ENCODE measurements around the gene FAM200A.
"Not testable (repeated sequence)": the region's sequence is repeated elsewhere in the genome, so short reads cannot be mapped to it uniquely, and the experiment has no call there.

FAM200A gene

DNA sequence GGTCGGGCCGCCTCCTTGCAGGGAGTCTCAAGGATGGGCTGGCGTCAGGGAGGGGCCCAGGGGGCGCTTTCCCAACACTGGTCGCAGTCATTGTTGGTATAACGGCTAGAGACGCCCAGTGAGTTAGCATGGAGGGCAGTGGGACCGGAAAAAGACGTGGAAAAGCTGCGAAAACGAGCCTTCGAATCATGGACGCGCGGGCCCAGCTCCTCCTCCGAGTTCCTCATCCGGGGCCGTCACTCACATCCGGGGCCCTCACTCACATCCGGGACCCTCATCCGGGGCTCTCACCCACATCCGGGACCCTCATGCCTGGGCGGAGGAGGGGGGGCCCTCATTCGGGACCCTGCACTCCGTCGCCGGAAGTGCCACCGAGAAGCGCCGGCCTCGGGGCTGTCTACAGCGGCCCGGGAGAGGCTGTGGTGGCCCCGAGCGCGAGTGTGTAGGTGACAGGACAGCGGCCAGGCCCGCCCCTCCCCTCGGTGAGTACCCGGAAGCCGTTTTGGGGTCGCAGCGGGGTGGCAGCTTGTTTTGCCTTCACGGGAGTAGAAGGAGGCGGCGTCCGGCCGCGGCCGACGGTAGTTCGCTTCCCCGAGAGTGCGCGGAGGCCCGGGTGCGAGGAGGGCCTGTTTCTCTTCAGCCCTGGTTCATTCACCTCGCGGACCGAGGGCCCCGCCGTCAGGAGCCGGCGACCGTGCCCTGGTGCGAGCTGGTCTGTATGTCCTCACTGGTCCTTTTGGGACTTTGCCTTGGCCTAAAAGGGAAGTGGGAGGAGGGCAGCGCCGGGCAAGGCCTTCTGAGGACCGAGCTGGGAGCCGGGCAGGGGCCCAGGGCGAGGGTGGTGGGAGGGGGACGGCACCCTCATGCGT, 6.6 kb upstream of the FAM200A start, which contains the start of gene ZNF655:
Gene ZNF655, plus strand, starts transcription at position 337 of the 869 bp plus-strand sequence. CDS start 1,918 bp downstream, outside the sequence.
- peak; percentile 84 for DNase-seq

- DNase-seq, result no peak
These were observed 6.0 kb upstream of the FAM200A start for GRCh38 chr7:99557940-99558305.

GRCh38 chr7:99557196-99557607, 5.3 kb upstream of the FAM200A start:
- DNase-seq, result no peak

GRCh38 chr7:99554939-99555338, 3.0 kb upstream of the FAM200A start:
- DNase-seq, result no peak

- no peak for DNase-seq
These were observed 1.1 kb upstream of the FAM200A start for GRCh38 chr7:99553039-99553438.

- DNase-seq, result no peak
These were observed 580 bp downstream of the FAM200A start for GRCh38 chr7:99551334-99551733.

DNA sequence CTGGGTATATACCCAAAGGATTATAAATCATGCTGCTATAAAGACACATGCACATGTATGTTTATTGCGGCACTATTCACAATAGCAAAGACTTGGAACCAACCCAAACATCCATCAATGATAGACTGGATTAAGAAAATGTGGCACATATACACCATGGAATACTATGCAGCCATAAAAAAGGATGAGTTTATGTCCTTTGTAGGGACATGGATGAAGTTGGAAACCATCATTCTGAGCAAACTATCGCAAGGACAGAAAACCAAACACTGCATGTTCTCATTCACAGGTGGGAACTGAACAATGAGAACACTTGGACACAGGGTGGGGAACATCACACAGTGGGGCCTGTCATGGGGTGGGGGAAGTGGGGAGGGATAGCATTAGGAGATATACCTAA, 2.4 kb downstream of the FAM200A start:
- DNase-seq, result not testable (repeated sequence)

GRCh38 chr7:99545308-99545707, 6.6 kb downstream of the FAM200A start:
- DNase-seq, result not testable (repeated sequence)

DNA sequence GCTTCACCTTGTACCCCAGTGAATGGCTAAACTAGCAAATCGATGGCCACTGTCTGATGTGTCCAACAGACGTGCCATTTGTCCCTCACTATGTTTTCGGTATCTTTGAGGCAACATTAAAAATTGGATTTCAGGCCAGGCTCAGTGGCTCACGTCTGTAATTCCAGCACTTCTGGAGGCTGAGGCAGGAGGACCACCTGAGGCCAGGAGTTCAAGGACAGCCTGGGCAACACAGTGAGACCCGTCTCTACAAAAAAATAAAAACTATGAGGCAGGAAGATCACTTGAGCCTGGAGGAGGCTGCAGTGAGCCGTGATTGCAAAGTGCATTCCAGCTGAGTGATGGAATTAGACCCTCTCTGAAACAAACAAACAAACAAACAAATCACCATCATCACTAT, 8.0 kb downstream of the FAM200A start:
- no peak for DNase-seq

GRCh38 chr7:99543081-99543671, 8.7 kb downstream of the FAM200A start:
- DNase-seq, result no peak

DNA sequence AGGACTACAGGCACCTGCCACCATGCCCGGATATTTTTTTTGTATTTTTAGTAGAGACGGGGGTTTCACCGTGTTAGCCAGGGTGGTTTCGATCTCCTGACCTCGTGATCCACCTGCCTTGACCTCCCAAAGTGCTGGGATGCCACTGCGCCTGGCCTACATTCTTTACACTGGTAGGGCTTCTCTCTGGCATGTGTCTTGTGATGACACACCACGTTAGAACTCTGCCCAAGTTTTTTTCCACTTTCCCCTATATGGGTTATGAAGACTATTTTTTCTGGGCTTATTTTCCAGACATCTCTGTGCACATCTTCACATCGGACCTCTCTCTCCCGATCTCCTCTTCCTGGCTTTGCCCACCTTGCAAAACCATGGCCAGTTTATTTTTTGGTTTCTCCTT, 10.7 kb downstream of the FAM200A start:
- DNase-seq, result no peak

DNA sequence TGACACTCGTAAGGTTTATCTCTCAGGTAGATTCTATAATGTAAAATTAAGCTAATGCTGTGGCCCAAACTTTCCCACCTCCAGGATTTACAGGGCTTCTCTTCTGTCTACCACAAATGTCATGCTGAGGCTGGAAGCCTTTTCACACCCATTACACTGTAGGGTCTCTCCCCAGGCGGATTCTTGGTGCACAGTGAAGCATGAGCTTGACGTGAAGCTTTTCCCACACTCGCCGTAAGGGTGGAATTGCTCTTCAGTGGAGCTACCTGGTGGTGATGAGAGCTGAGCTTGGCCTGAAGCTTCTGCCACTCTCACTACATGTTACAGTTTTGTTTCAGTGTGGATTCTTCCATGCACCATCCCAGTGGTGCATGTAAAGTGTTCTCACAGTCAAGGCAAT, 11.4 kb downstream of the FAM200A start:
- DNase-seq, result no peak

DNA sequence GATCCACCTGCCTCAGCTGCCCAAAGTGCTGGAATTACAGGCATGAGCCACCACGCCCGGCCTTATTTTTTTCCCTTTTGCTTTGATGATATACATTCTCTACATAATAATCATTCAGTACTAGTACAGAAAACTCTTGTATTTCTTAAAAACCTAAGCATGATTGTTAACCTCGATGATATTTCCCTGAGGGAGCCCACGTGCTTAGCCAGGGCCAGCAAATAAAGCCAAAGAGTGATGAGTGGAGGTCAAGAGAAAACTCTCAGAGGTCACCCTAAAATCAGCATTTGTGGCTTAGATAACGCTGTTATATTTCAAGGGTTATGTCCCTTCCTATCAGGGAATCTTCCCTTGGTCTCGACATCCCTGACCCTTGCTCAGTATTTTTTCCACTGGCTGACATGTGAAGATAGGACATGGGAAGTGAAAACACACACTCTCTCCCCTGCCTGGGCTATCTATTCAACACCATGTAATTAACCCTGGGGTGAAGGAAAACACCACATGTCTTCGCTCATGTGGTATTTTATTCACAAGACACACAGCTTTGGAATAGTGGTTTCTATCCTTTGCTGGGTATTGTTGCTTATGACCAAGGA, 12.6 kb downstream of the FAM200A start:
- DNase-seq, result no peak

- no peak for DNase-seq
These were observed 16.2 kb downstream of the FAM200A start for GRCh38 chr7:99535667-99536066.

DNA sequence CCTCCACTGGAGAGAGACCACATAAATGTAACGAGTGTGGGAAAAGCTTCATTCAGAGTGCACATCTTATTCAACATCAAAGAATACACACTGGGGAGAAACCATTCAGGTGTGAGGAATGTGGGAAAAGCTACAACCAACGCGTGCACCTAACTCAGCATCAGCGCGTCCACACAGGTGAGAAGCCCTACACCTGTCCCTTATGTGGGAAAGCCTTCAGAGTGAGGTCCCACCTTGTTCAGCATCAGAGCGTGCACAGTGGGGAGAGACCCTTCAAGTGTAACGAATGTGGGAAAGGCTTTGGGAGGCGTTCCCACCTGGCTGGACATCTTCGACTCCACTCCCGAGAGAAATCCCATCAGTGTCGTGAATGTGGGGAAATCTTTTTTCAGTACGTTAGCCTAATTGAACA, 20.6 kb downstream of the FAM200A start:
- no peak for DNase-seq

DNA sequence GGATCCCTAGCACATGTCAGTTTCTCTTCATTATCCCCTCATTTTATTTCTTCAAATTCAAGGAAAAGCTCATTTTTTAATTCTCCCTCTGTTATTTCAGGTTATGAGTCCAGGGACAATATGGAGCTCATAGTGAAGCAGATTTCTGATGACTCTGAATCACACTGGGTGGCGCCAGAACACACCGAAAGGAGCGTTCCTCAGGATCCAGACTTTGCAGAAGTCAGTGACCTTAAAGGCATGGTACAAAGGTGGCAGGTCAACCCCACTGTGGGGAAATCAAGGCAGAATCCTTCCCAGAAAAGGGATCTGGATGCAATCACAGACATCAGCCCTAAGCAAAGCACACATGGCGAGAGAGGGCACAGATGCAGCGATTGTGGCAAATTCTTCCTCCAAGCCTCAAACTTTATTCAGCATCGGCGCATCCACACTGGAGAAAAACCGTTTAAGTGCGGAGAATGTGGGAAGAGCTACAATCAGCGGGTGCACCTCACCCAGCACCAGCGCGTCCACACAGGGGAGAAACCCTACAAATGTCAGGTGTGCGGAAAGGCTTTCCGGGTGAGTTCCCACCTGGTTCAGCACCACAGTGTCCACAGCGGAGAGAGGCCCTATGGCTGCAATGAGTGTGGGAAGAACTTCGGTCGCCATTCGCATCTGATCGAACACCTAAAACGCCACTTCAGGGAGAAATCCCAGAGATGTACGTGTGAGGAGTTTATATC, 26.0 kb downstream of the FAM200A start:
- peak; percentile 21 for DNase-seq

DNA sequence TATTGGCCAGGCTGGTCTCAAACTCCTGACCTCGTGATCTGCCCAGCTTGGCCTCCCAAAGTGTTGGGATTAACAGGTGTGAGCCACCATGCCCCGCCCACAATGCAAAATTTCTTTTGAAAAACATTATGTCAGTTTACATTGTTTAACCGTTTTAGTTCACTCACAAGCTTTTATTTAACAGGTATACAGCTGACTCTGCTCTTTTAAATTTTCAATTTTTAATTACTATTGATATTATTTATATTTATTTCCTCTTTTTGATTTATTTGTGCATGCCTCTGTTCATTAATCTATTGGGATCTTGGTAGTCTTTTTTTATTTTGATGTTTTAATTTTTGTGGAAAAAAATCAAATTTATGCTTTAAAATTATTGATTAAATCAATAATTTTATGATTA, 30.5 kb downstream of the FAM200A start:
- no peak for DNase-seq

DNA sequence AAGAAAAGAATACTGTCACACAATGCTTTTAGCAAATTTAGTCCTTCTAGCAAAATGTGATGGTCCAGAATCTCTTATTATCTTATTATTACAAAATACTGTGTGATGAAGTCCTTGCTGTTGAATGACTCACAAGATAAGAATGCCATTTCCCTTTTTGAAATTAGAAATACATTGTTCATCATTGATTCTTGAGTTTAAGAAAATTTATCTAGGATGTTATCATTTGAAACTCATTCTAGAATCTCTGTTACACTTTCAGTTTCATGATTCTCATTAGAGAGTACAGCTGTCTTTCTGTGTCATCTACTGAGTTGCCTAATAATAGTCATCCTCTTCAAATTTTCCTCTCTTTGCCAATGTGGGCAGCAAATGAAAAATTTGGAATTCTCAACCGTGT, 37.9 kb downstream of the FAM200A start:
- DNase-seq, result no peak

GRCh38 chr7:99505324-99505662, 46.6 kb downstream of the FAM200A start:
- DNase-seq, result no peak

GRCh38 chr7:99504603-99505323, 47.2 kb downstream of the FAM200A start, which contains the start of gene ZKSCAN5:
ZKSCAN5 (plus strand) TSS chr7:99504662; CDS start chr7:99506045, 1,383 bp downstream.
- DNase-seq, result peak; percentile 97

DNA sequence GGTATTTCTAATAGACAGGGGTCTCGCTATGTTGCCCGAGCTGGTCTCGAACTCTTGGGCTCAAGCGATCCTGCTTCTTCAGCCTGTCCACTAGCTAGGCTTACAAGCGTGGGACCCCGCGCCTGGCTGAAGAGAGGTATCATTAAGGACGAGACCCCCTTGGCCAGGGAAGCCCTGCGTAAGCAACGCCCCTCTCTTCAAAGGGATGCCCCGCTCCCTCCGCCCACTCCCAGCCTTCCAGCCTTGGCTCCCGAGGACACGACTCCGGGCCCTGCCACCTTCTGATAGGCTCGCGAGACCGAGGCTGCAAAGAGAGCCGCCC, 47.7 kb downstream of the FAM200A start:
- no peak for DNase-seq

GRCh38 chr7:99501236-99501635, 50.7 kb downstream of the FAM200A start:
- not testable (repeated sequence) for DNase-seq

DNA sequence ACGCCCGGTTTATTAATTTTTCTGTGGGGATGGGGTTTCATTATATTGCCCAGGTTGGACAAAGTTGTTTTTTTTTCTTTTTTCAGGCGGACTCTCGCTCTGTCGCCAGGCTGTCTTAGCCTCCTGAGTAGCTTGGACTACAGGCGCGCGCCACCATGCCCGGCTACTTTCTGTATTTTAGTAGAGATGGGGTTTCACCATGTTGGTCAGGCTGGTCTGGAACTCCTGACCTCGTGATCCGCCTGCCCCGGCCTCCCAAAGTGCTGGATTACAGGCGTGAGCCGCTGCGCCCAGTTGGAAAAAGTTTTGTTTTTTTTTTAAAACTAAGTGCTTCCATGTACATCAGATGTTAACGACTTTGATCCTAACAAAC, 51.3 kb downstream of the FAM200A start:
- DNase-seq, result no peak

Data from stimulated activated CD4-positive, alpha-beta T cell treated with anti-CD3 and anti-CD28 coated beads, Interleukin-4, amount 100 ng/mL, for 1 hour (primary cell).